ENCODE measurements around the gene MROH7.

- TF ChIP-seq POLR2A (IDR thresholded peaks at IDR 0.05) (no peak), CTCF (IDR thresholded peaks at IDR 0.05 in 4 of 5, conservative IDR thresholded peaks at IDR 0.05 in 1 of 5) (no peak)
Measured at GRCh38 chr1:54716299-54717047, 74.9 kb downstream of the MROH7 start.

Measured in gastrocnemius medialis (tissue), 4 donors.